Measurements from ENCODE around the gene ZYX.

GRCh38 chr7:143387156-143387975 lies 6.2 kb downstream of the ZYX start:
- TF ChIP-seq RBM17 (IDR thresholded peaks at IDR 0.05; ENCODE audit: borderline replicate concordance, low read depth, low read length) (no peak), GABPA (tag; conservative IDR thresholded peaks at IDR 0.05; ENCODE audit: low read depth) (no peak), YY1 (IDR thresholded peaks at IDR 0.05; ENCODE audit: borderline replicate concordance in 1 of 3, control insufficient read depth in 1 of 3, extremely low read depth in 1 of 3, insufficient read depth in 3 of 3, insufficient read length in 1 of 3, insufficient replicate concordance in 2 of 3, low read depth in 1 of 3, low read length in 2 of 3) (peak in 1 of 3 experiments; percentile 33), JUND (IDR thresholded peaks at IDR 0.05; ENCODE audit: borderline replicate concordance, low read depth, low read length) (no peak), JUND (tag; IDR thresholded peaks at IDR 0.05; ENCODE audit: borderline replicate concordance, low read depth, low read length) (no peak), IRF2 (CRISPR knock-in tag; IDR thresholded peaks at IDR 0.05) (no peak), RFX7 (CRISPR knock-in tag; IDR thresholded peaks at IDR 0.05) (no peak), RAD21 (CRISPR knock-in tag; conservative IDR thresholded peaks at IDR 0.05 in 1 of 2, IDR thresholded peaks at IDR 0.05 in 1 of 2) (peak in 1 of 2 experiments; percentile 26; a peak in 2 of 4 replicates), SIX5 (IDR thresholded peaks at IDR 0.05; ENCODE audit: borderline replicate concordance in 1 of 2, insufficient read depth in 1 of 2, low read depth in 1 of 2, low read length in 2 of 2) (no peak), NFIC (IDR thresholded peaks at IDR 0.05) (no peak)

All from K562 (cell line).